Thyroid gland (tissue), 4 donors: ENCODE measurements around the gene SCN8A. TPM values are rescaled to one million over a fixed set of nuclear protein-coding genes. Genes with fewer than 3 reads are reported as not detected.
"Not testable (repeated sequence)": the region's sequence is repeated elsewhere in the genome, so short reads cannot be mapped to it uniquely, and the experiment has no call there.

ENCODE experiments used
- DNase-seq, 2 donors: peaks; one replicate each; pipeline ENCODE4 v3.0.0-alpha.2; 2019
- H3K27ac ChIP-seq, 3 donors: fragments of 200-600 bp; sonication (generic); 1 replicate in 2 of 3; 2 replicates in 1 of 3; pipeline ENCODE4 v1.5.1; 2016 to 2019; ENCODE audit warnings: mild to moderate bottlenecking in 1 of 3, moderate library complexity in 1 of 3
- H3K27me3 ChIP-seq: fragments of 200-600 bp; sonication (generic); one replicate; pipeline ENCODE4 v1.5.1; 2019
- H3K36me3 ChIP-seq, 2 donors: fragments of 200-600 bp; sonication (generic); one replicate each; pipeline ENCODE4 v1.5.1; 2016 to 2019
- H3K4me1 ChIP-seq, 2 donors: fragments of 200-600 bp; sonication (generic); one replicate each; pipeline ENCODE4 v1.5.1; 2017 to 2019
- H3K4me3 ChIP-seq, 3 donors: fragments of 200-600 bp; sonication (generic); replicated peaks in 1 of 3; 1 replicate in 2 of 3; 2 replicates in 1 of 3; pipeline ENCODE4 v1.5.1; 2016; ENCODE audit warnings: mild to moderate bottlenecking in 1 of 3
- H3K9me3 ChIP-seq: fragments of 200-600 bp; sonication (generic); one replicate; pipeline ENCODE4 v1.5.1; 2017
- CTCF ChIP-seq, 6 experiments: fragments of 200-600 bp in 3 of 6; fragments of 450-650 bp in 3 of 6; sonication (generic) in 3 of 6; IDR thresholded peaks; one replicate each; pipeline ENCODE4 v1.5.1; 2016 to 2019; ENCODE audit warnings: antibody characterized with exemption in 6 of 6, mild to moderate bottlenecking in 2 of 6, inconsistent platforms in 1 of 6, moderate library complexity in 1 of 6
- POLR2A ChIP-seq, 2 donors: fragments of 450-650 bp; IDR thresholded peaks; one replicate each; pipeline ENCODE4 v1.6.1; 2017; ENCODE audit warnings: antibody characterized with exemption in 2 of 2, mild to moderate bottlenecking in 2 of 2, moderate library complexity in 1 of 2
- WGBS, 2 donors: methylation state at CpG; one replicate each; pipeline ENCODE4 v1.1.5; 2017; 5-methylcytosine and 5-hydroxymethylcytosine counted together
- intact Hi-C: fragments of 100-400 bp; cut with DNase I; formaldehyde crosslinking; loops from one replicate; pipeline ENCODE4 v1.15.1; 2023
- total RNA-seq, 4 donors: library from RNA; depleted of rRNA; stranded (reverse); fragments of >200 nt; gene quantifications; one replicate each; pipeline ENCODE4 v1.2.3, GENCODE V29; 2016

Gene SCN8A
- total RNA-seq, 4 donors from 2014 or later: 0.89 to 3.7 (median 1.3) TPM

GRCh38 chr12:51785906-51786305, 194.9 kb downstream of the SCN8A start:
- H3K4me1 ChIP-seq: no peaks in the 10 kb centered on the region
- no peak for TF ChIP-seq CTCF (IDR thresholded peaks at IDR 0.05)
- no peak for TF ChIP-seq POLR2A (IDR thresholded peaks at IDR 0.05)
- H3K9me3 ChIP-seq: no peaks in the 10 kb centered on the region
- H3K27ac ChIP-seq: no peak overlapping the region
- no peak overlapping the region for H3K4me3 ChIP-seq
- DNase-seq: no peak
- no peaks in the 10 kb centered on the region for H3K27me3 ChIP-seq
- no peaks in the 10 kb centered on the region for H3K36me3 ChIP-seq
- intact Hi-C loops: no loop called here
- WGBS, 2 donors: 91 to 96% methylated on average over 2 of the region's 2 CpGs

- Histone ChIP-seq H3K9me3 (no peaks in the 10 kb centered on the region), H3K4me1 (no peaks in the 10 kb centered on the region), H3K27ac (no peak overlapping the region), H3K27me3 (no peaks in the 10 kb centered on the region), H3K36me3 (no peaks in the 10 kb centered on the region), H3K4me3 (no peak overlapping the region)
- TF ChIP-seq POLR2A (IDR thresholded peaks at IDR 0.05): no peak
- TF ChIP-seq CTCF (IDR thresholded peaks at IDR 0.05): no peak
- intact Hi-C loops: no loop called here
- WGBS, 2 donors: 87 to 89% methylated on average over 6 of the region's 6 CpGs
- DNase-seq: no peak
These were observed 197.8 kb downstream of the SCN8A start for GRCh38 chr12:51788876-51789275.

- no peak overlapping the region for H3K27ac ChIP-seq
- TF ChIP-seq POLR2A (IDR thresholded peaks at IDR 0.05) (no peak), CTCF (IDR thresholded peaks at IDR 0.05) (no peak)
- intact Hi-C loops: no loop called here
- H3K4me3 ChIP-seq: no peak overlapping the region
- H3K4me1 ChIP-seq: no peaks in the 10 kb centered on the region
- no peak for DNase-seq
- no peaks in the 10 kb centered on the region for H3K36me3 ChIP-seq
- no peaks in the 10 kb centered on the region for H3K9me3 ChIP-seq
- H3K27me3 ChIP-seq: no peaks in the 10 kb centered on the region
- 90 to 99% methylated on average over 5 of the region's 5 CpGs for WGBS, 2 donors
These were observed 201.4 kb downstream of the SCN8A start for GRCh38 chr12:51792417-51792816.

GRCh38 chr12:51793201-51793600, 202.2 kb downstream of the SCN8A start:
- no peak for TF ChIP-seq CTCF (IDR thresholded peaks at IDR 0.05)
- no peak for TF ChIP-seq POLR2A (IDR thresholded peaks at IDR 0.05)
- no peak overlapping the region for H3K27ac ChIP-seq
- H3K9me3 ChIP-seq: no peaks in the 10 kb centered on the region
- no peaks in the 10 kb centered on the region for H3K36me3 ChIP-seq
- H3K27me3 ChIP-seq: no peaks in the 10 kb centered on the region
- DNase-seq: no peak
- intact Hi-C loops: no loop called here
- no peak overlapping the region for H3K4me3 ChIP-seq
- WGBS, 2 donors: 96 to 100% methylated on average over 1 of the region's 1 CpG
- no peaks in the 10 kb centered on the region for H3K4me1 ChIP-seq

GRCh38 chr12:51797301-51797700, 206.3 kb downstream of the SCN8A start:
- WGBS, 2 donors: 94 to 96% methylated on average over 6 of the region's 6 CpGs
- intact Hi-C loops: no loop called here
- TF ChIP-seq CTCF (IDR thresholded peaks at IDR 0.05) (no peak), POLR2A (IDR thresholded peaks at IDR 0.05) (no peak)
- H3K27me3 ChIP-seq: no peaks in the 10 kb centered on the region
- H3K36me3 ChIP-seq: no peaks in the 10 kb centered on the region
- DNase-seq: no peak
- H3K9me3 ChIP-seq: no peaks in the 10 kb centered on the region
- no peak overlapping the region for H3K4me3 ChIP-seq
- H3K27ac ChIP-seq: no peak overlapping the region
- H3K4me1 ChIP-seq: no peaks in the 10 kb centered on the region

GRCh38 chr12:51798051-51798450, 207.0 kb downstream of the SCN8A start:
- H3K4me1 ChIP-seq, H3K9me3 ChIP-seq, DNase-seq, H3K27me3 ChIP-seq, intact Hi-C loops, H3K4me3 ChIP-seq, H3K36me3 ChIP-seq, H3K27ac ChIP-seq: not testable (repeated sequence)
- 86 to 98% methylated on average over 4 of the region's 4 CpGs for WGBS, 2 donors
